ENCODE results near the gene PCGF1. TPM values are rescaled to one million over a fixed set of nuclear protein-coding genes. Genes with fewer than 3 reads are reported as not detected.

The PCGF1 gene
- total and polyA plus RNA-seq, 2 of the 13 experiments (the other 11 are each of a cell fraction or from before 2014, with no cell fraction given): 20.4 to 22.6 TPM

- TF ChIP-seq BORCS8-MEF2B (CRISPR knock-in tag; IDR thresholded peaks at IDR 0.05) (peak; percentile 71; the same call in 1 of the 2 replicates), FOXC1 (CRISPR knock-in tag; IDR thresholded peaks at IDR 0.05; ENCODE audit: borderline replicate concordance) (peak; percentile 18; the same call in 1 of the 2 replicates), ZNF550 (CRISPR knock-in tag; IDR thresholded peaks at IDR 0.05; ENCODE audit: borderline replicate concordance) (no peak; the same call in 1 of the 2 replicates), ZNF44 (CRISPR knock-in tag; IDR thresholded peaks at IDR 0.05) (no peak; the same call in 1 of the 2 replicates), ZNF124 (CRISPR knock-in tag; IDR thresholded peaks at IDR 0.05) (peak; percentile 68; the same call in 1 of the 2 replicates), ZNF768 (CRISPR knock-in tag; IDR thresholded peaks at IDR 0.05) (peak; percentile 54; the same call in 1 of the 2 replicates), ARNT2 (CRISPR knock-in tag; IDR thresholded peaks at IDR 0.05; ENCODE audit: low read depth) (peak; percentile 68), ONECUT2 (CRISPR knock-in tag; IDR thresholded peaks at IDR 0.05) (no peak), ZNF251 (CRISPR knock-in tag; IDR thresholded peaks at IDR 0.05) (no peak), ZSCAN31 (CRISPR knock-in tag; IDR thresholded peaks at IDR 0.05; ENCODE audit: low read depth) (peak; percentile 87; the same call in 1 of the 2 replicates), ZFP90 (CRISPR knock-in tag; IDR thresholded peaks at IDR 0.05; ENCODE audit: borderline replicate concordance) (peak; percentile 95), ZNF142 (CRISPR knock-in tag; IDR thresholded peaks at IDR 0.05) (peak; percentile 85), ZNF740 (CRISPR knock-in tag; IDR thresholded peaks at IDR 0.05) (0 out of 2 replicates have a peak, but pooled peaks have one; percentile 34), XBP1 (CRISPR knock-in tag; IDR thresholded peaks at IDR 0.05) (no peak), MTF1 (CRISPR knock-in tag; IDR thresholded peaks at IDR 0.05) (no peak)
- TF ChIP-seq, protein P1, sequence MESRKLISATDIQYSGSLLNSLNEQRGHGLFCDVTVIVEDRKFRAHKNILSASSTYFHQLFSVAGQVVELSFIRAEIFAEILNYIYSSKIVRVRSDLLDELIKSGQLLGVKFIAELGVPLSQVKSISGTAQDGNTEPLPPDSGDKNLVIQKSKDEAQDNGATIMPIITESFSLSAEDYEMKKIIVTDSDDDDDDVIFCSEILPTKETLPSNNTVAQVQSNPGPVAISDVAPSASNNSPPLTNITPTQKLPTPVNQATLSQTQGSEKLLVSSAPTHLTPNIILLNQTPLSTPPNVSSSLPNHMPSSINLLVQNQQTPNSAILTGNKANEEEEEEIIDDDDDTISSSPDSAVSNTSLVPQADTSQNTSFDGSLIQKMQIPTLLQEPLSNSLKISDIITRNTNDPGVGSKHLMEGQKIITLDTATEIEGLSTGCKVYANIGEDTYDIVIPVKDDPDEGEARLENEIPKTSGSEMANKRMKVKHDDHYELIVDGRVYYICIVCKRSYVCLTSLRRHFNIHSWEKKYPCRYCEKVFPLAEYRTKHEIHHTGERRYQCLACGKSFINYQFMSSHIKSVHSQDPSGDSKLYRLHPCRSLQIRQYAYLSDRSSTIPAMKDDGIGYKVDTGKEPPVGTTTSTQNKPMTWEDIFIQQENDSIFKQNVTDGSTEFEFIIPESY (CRISPR knock-in tag; IDR thresholded peaks at IDR 0.05): no peak
These were observed 22.1 kb upstream of the PCGF1 start, which contains the start of the genes AUP1 and HTRA2 (continued) for GRCh38 chr2:74529357-74530238.
